Activated CD8-positive, alpha-beta memory T cell treated with anti-CD3 and anti-CD28 coated beads for 36 hours (primary cell): ENCODE measurements around the gene SRGAP1. TPM values are rescaled to one million over a fixed set of nuclear protein-coding genes. Genes with fewer than 3 reads are reported as not detected.
"Not testable (repeated sequence)": the region's sequence is repeated elsewhere in the genome, so short reads cannot be mapped to it uniquely, and the experiment has no call there.

Experiments
- CTCF ChIA-PET: fragments of 350-600 bp; sonication (Branson Sonifier 250); formaldehyde crosslinking; loops from one replicate; lab custom pipeline; 2021; ENCODE audit warnings: antibody characterized with exemption; lab: Charles Lee
- POLR2A ChIA-PET: fragments of 350-600 bp; sonication (Branson Sonifier 250); formaldehyde crosslinking; loops from one replicate; lab custom pipeline; 2021; ENCODE audit warnings: antibody characterized with exemption; lab: Charles Lee
- total RNA-seq, 2 experiments: library from RNA; stranded (reverse); gene quantifications; one replicate each; pipeline ENCODE4 v1.2.3, GENCODE V29; 2021

SRGAP1 gene
- total RNA-seq, 2 experiments from 2014 or later = 0.46 to 0.69 TPM

DNA sequence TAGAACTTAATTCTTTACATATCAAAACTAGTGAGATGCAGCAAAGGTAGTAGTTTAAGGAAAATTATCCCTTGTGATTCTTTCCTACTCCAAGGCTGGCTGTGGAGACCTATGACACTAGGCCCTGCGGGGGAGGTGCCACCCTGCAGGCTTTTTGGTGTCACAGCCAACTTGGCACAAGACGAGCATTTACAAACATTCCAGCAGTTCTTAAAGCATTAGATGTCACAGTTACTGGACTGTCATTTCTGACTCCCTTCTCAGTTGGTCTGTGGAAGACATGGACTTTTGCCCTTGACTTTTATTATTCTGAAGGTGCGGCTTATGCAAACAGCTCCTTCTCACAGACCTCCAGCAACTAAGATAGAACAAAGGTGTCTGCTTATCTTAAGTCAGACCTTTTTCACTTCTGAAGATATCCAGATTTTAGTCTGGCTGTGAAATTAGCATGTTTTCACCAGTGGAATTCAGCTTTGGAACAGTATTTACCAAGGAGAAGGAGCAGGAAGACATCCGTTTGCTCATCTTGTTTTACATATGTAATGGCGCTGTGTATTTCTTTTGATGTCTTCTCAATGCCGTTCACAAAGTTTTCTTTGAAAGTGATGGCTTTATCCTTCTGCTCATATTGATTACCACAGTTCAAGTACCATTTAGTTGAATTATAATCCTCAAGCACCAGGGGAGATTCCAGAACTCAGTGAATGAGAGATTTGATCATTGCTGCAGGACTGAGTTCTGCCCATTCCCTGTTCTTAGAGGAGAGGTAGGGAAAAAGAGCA, 17.9 kb downstream of the SRGAP1 start:
- CTCF ChIA-PET = no interaction called here
- POLR2A ChIA-PET = no interaction called here

DNA sequence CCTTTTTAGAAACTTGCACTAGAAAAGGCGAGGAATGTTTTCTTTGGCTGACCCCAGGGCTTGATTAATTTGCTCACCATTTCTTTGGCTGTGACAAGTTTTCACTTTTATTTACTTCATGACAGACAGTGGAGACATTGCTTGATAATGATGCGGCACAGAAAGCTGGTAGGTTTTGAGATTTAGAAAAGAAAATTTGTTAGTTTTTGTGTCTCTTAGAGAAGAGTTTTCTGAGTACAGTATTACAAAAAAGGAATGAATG, 18.4 kb downstream of the SRGAP1 start:
- ChIA-PET POLR2A (no interaction called here), CTCF (no interaction called here)

DNA sequence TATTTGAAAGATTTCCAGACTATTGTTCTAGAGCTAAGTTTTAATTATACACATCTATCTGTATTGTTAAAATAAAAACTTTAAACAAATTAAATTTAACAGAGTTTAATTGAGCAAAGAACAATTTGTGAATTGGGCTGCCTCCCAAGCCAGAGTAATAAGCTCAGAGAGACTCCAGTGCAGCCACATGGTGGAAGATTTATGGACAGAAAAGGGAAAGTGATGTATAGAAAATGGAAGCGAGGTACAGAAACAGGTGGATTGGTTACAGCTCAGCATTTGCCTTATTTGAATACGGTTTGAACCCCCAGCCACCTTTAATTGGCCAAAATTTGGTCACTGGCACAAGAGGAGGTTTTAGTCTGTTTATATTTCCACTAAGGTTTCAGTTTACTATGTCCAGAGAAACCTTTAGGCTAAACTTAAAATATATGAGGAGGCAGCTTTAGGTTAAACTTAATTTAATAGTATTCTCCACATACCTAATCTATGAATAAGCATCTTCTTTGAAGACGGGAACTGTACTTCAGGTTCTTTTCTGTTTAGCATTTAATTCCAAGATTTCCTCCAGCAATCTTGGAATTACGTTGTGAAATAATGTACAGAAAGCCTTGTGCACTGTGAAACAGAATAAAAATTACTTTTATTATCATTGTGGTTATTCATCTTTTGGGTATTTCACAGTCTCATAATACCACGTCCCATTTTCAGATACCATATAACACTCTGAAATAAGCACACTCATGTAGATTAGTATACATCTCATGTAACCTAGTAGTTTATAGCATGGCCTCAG, 19.4 kb downstream of the SRGAP1 start:
- POLR2A ChIA-PET = no interaction called here
- CTCF ChIA-PET = no interaction called here

DNA sequence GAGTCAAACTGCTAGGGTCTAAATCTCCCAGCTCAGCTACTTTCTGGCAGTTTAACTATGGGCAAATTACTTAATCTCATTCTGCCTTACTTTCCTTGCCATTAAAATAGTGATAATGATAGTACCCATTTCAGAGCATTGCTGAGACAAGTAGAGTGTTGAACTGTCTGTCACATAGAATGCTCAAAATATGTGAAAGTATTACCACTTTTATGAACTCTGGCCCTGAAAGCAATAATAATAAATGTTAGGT, 19.9 kb downstream of the SRGAP1 start:
- ChIA-PET POLR2A (no interaction called here), CTCF (no interaction called here)

DNA sequence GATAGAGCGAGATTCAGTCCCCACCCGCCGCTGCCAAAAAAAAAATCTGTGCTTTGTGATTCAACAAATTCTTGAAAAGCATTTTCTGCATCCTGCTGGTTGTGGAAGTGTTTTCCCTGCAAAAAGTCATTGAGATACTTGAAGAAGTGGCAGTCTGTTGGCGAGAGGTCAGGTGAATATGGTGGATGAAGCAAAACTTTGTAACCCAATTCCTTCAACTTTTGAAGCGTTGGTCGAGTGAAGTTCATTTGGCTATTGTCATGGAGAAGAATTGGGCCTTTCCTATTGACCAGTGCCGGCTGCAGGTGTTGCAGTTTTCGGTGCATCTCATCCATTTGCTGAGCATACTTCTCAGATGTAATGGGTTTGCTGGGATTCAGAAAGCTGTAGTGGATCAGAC, 20.9 kb downstream of the SRGAP1 start:
- POLR2A ChIA-PET = no interaction called here

DNA sequence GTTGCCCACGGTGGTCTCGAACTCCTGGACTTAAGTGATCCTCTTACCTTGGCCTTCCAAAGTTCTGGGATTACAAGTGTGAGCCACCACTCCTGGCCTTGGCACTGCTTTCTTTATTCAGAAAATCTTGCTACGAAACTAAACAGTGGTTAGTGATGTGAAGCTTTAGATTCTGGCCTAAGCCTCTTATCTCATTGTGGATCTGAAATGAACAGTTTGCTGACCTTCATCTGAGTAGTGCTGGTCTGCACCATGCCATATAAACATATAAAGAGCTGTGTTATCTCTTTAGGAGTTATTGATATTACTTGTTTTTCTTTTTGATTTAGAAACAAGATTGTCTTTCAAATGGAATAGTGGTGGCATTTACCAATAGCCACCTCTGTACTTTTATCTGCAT, 22.6 kb downstream of the SRGAP1 start:
- ChIA-PET POLR2A (no interaction called here), CTCF (no interaction called here)

More for the DNA sequence above, 20.9 kb downstream of the SRGAP1 start:
- CTCF ChIA-PET = no interaction called here

DNA sequence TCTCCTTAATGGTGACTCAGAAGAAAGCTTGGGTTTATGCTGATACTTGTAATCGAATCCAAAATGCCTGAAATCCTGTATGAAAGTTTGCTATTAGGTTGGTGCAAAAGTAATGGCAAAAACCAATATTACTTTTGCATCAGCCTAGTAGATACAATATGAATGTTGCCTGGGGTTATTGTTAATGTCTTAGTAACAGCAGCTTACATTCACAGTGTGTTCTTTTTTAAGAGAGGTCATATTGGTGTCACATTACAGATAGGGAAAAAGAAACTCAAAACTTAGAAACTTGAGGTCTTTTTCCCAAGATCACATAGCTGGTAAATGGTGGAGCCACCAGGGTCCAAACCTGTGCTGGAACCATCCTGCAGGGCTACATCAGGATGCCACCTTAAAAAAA, 25.2 kb downstream of the SRGAP1 start:
- ChIA-PET CTCF (no interaction called here), POLR2A (no interaction called here)

DNA sequence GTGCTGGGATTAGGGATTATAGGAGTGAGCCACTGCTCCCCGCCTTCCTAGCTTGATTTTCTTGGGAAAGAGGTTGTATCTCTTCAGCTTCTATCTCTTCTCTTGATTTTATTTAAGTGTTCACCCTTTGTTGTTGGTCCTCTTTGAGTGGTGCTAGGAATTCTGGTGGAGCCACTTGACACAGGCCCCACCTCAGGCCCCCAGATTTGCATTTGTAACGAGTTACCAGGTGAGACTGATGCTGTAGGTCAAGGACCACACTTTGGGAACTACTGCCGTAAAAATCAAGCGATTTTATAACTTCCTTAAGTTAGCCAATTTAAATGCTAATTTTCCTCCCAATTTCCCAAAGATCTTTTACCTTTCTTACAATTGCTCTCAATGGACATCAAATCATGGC, 26.3 kb downstream of the SRGAP1 start:
- CTCF ChIA-PET = no interaction called here
- POLR2A ChIA-PET = no interaction called here

DNA sequence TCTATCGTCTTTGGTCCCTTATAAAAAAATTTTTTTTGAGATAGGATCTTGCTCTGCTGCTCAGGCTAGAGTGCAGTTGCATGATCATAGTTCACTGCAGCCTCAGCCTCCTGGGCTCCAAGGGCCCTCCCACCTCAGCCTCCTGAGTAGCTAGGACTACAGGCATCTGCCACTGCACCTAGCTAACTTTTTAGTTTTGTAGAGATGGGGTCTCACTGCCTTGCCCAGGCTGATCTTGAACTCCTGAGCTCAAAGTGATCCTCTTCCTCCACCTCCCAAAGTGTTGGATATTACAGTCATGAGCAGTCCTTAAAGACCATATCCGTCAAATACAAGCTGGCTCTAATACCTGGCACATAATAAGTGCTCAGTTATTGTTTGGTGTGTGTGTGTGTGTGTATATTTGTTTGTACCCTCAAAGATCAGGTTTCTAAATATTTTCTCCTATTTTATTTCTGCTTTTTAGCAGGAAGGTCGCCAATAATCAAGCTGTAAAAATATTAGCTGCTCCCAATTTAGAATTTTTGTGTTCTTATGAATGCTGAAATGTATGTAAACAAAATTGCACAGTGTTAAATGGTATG, 30.5 kb downstream of the SRGAP1 start:
- ChIA-PET POLR2A (no interaction called here), CTCF (no interaction called here)

DNA sequence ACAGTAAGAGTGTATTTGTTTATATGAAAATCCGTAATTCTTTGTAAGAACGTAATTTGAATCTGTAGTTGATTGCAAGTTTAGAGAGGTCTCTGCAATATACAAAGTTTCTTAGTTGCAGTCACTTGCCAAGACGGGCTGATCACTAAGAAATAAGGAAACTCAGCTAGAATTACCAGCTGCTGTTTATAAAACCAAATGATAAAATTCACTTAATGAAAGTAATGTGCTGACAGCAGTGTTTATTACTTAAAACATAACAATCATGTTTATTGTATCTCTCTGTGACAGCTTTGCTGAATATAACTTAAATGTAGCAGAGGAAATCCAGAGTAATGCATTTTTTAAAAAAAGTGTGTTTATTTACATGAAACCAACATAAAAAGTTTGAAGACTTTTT, 31.2 kb downstream of the SRGAP1 start:
- POLR2A ChIA-PET = no interaction called here
- CTCF ChIA-PET = interaction anchor here (0.5 kb wide), 1 partner anchor 184 kb away, joined by 3 read pairs; no protein-coding TSS in a partner anchor

DNA sequence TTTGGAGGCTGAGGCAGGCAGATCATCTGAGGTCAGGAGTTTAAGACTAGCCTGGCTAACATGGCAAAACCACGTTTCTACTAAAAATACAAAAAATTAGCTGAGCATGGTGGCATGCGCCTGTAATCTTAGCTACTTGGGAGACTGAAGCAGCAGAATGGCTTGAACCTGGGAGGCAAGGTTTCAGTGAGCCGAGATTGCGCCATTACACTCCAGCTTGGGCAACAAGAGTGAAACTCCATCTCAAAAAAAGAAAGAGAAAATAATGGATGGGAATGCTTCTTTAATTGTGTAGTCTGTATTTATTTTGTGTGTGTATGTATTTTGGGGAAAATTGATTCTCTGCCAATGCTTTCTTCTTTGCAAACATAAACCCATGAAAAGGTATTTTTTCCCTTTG, 32.5 kb downstream of the SRGAP1 start:
- CTCF ChIA-PET = interaction anchor here (0.6 kb wide), 1 partner anchor 1039 kb away, joined by 4 read pairs; no protein-coding TSS in a partner anchor
- POLR2A ChIA-PET = no interaction called here

DNA sequence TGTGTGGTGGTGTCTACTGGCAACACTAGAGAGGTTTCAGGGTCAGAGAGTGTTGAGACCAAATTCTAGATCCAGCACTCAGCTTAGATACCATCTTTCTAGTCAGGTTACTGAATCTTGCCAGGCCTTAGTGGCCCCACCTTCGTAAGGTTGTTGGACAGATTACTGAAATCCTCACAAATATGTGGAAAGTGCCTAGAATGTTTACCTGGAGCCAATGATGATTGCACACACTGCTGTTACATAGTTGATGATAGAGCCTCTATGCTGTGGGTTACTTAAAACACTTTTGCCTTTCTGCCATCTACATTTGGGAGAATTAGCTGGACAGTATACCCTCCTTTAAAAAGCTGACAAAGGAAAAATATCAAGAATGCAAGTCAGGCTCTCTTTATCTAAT, 33.2 kb downstream of the SRGAP1 start:
- CTCF ChIA-PET = no interaction called here
- POLR2A ChIA-PET = no interaction called here

DNA sequence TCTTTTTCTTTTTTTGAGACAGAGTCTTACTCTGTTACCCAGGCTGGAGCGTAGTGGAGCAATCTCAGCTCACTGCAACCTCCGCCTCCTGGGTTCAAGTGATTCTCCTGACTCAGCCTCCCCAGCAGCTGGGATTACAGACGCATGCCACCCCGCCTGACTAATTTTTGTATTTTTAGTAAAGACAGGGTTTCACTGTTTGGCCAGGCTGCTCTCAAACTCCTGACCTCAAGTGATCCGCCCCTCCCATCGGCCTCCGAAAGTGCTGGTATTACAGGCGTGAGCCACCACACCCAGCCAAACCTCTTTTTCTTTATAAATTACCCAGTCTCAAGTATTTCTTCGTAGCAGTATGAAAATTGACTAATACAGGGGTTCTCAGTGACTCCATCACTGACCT, 35.7 kb downstream of the SRGAP1 start:
- CTCF ChIA-PET, POLR2A ChIA-PET: not testable (repeated sequence)

DNA sequence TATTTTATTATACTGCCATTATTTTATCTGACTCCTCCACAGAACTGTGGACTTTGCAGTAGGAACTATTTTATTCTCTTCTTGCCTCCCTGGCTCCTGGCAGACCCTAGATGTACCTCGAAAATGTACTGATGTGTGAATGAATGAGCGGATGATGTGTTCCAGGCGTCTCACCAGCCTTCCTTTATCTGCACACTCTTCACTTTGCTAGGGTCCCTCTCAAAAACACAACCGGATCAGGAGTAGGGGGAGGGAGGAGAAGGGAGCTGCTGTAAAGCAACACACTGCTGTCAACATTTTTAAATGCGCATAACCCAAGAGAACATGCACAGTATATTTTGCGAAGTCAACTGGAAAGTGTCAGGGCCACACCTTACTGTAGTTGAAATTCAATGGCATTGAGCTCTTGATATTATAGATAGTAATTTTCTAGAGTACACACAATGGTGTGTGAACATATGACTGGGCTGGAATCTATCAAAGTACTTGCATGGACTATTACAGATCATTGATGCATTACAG, 36.3 kb downstream of the SRGAP1 start:
- ChIA-PET CTCF (no interaction called here), POLR2A (no interaction called here)

DNA sequence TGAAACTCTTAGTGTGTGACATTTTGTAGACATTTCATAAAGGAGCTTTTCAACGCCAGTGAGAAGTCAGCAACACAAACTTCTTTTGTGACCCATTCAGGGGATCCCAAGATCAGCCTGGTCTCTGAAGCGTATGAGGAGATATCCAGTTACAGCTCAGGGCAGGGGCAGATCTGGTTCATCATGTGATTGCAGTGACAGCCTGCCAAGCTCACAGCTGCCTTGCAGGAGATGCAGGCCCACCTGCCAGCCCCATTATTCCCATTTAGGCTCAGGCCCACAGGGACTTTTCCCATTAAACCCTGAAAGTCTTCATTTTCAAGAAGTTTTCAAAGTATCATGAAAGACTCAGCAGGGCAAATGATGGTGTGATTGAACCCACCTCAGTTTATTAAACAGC, 38.3 kb downstream of the SRGAP1 start:
- ChIA-PET CTCF (no interaction called here), POLR2A (no interaction called here)

DNA sequence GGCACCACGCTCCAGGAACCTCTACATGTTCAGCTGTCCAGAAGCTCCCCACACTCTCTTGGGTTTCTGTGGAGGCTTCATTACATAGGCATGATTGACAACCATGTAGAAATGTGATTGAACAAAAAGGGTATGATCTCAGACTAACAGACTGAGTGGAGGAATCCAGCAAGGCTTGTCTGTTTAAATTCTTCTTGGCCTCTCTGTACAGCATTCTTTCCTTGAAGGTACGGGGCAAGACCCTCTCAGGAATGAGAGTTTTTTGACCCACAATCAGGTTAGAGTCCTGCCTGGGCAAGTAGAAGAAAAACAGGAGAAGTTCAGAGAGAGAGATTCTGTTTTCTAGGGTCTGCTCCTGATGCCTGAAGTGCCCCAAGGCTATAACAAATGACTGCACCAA, 40.9 kb downstream of the SRGAP1 start:
- POLR2A ChIA-PET = interaction anchor here (0.5 kb wide), 1 partner anchor 71 kb away, joined by 5 read pairs; no protein-coding TSS in a partner anchor
- CTCF ChIA-PET = no interaction called here

DNA sequence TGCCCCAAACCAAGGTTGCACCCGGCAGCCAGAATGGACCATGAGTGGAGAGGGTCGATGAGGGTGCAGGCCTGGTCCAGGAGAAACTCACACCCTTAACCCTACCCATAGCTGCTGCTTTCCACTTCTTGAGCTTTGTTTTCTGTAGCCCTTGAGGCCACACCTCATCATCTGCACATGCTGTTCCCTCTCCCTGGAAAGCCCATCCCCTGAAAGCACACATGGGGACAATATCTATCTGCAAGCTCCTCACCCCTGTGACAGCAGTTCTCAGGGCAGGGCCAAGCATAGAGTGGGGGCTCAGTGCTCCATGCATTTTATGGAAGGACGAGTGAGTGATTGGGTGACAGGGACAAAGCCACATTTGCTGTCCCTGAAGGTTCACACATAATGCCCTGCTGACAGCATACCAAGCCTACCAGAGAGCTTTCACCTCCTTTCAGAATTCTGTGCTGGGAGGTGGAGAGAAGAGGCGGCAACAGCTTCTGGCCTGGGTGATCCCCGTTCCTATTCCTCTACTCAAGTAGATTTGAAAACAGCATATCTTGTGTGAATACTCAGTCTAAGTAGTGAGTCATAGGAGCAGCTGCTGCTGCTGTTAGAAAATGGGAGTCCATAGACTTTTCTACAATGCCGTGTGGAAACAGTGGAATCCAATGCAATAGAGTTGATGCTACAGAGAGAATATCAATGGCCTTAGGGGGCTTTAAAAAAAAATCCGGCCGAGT, 44.6 kb downstream of the SRGAP1 start:
- ChIA-PET POLR2A (no interaction called here), CTCF (no interaction called here)

DNA sequence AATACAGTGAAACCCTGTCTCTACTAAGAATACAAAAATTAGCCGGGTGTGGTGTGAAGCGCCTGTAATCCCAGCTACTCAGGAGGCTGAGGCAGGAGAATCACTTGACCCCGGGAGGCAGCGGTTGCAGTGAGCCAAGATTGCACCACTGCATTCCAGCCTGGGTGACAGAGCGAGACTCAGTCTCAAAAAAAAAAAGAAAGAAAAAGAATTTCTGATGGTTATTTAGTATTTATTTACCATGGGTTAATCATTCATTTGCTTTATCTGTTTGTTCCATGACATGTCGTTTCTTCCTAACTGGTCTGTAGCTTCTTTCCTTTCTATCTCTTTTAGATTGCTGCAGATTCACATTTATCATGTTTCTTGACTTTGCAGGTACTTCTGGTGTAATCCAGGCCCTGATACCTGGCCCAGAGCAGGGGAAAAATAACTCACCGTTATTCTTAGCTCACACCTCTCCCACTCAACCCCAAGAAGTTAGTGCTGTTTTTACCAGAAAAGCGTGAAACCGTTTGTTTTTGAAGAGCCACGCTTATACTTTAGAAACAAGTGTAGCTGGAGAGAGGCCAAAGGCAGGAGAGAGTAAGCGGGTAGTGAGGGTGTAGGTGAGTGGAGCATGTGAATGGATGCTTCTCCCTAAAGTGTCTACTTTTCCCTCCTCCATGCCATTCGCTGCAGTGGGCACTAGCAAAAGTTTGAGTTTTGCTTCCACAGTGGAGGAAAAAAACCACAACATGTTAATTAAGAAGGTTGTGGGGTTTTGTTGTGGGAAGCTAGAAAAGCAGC, 45.4 kb downstream of the SRGAP1 start:
- CTCF ChIA-PET = no interaction called here
- POLR2A ChIA-PET = no interaction called here

DNA sequence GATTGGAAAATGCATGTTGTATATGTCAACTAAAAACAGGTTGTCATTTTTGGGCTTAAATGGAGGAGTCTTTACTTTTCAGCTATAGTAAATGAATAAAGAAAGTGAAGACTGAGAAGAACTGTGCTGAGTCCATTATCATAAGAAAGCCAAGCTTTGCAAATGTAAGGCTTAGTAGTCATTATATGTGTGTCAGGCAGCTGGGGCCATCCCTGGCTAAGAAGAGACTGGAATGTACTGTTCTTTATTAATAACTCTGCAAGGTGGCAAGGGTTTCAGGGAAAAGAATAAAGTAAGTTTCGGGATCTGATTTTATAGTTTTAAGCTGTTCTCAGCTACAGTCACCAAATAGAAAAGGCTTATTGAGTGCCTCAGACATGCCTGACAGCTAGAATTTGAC, 48.7 kb downstream of the SRGAP1 start:
- ChIA-PET POLR2A (no interaction called here), CTCF (interaction anchor here (0.6 kb wide), 1 partner anchor 403 kb away, joined by 3 read pairs; no protein-coding TSS in a partner anchor)
